NOMO-1 treated with DMSO at 0.1 percent for 48 hours (cell line): ENCODE measurements around the gene OGFOD3.
"Not testable (repeated sequence)": the region's sequence is repeated elsewhere in the genome, so short reads cannot be mapped to it uniquely, and the experiment has no call there.

Experiments used
- DNase-seq: peaks from one replicate; lab custom pipeline; 2025; ENCODE audit not compliant: unreplicated experiment; lab: John Stamatoyannopoulos, UW

The OGFOD3 gene

DNA sequence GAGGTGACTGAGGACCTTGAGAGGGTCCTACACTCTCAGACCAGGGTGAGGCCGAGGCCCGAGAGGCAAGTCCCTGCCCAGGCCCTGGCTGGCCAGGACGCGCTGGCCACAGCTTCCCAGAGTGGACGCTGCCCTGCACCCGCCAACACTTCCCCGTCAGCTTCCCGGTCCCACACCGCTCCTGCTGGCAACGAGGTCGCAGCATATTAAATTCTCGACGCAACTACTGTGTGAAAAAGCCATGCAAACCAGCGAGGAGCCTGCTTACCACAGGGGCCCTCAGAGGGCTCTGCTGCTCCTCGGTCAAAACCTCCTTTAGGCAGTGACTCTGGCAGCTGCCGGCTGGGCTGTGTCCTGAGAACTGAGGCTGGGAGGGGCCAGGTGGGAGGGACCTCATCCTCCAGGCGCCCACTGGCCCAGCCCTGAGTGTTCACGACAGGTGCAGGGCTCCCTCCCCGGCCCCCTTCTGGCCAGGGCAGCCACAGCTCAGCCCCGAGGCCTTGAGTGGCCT lies 61.5 kb downstream of the OGFOD3 start:
- no peak for DNase-seq

DNA sequence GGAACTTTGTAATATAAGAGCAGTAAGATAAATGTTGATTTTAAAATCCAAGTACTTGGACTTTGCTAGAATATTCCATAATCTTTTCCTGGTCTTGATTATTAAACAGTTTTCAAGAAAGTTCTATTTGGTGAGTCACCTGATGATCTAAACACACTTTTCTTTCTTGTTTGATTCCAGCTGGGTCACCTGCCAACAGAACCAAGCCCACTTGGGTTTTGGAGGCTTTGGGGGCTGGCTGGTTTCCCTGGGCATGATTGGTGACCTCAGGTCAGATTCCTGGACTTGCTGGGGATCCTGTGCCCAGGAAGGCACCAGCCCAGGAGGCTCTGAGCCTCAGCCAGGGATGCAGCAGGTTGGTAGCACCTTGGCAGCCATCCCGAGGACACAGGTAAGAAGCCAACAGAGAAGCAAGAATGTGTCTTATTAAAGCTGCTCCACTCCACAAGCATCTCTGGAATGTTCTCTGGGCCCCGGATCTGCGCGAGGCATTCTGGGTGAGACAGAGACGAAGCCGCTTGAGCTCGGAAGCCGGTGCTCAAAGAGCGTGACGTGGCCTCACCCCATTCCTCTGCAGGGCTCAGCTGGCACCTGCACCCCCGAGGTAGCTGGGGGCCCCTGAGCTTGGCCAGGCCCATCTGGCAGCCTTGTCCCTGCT lies 62.5 kb downstream of the OGFOD3 start:
- DNase-seq = no peak

DNA sequence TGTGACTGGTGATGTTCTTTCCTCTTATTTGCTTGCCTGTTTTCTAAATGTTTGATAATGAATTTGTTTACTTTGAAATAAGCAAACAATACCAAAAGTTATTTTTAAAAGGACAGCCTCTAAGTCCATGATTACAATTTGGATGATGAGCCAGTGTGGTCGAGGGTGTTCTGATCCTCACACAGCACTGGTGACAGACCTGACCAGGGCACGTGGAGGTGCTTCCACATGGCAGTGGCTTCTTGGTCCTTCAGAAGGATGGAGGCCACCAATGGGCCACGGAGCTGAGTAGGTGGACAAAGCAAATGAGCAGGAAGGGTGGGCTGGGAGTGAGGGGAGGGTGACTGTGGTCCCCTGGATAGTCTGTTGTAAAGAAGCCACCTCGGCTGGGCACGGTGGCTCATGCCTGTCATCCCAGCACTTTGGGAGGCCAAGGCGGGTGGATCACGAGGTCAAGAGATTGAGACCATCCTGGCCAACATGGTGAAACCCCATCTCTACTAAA lies 63.5 kb downstream of the OGFOD3 start:
- DNase-seq = no peak

GRCh38 chr17:82353484-82353883 lies 64.9 kb downstream of the OGFOD3 start:
- DNase-seq = no peak

GRCh38 chr17:82351713-82352488 lies 66.5 kb downstream of the OGFOD3 start:
- DNase-seq = peak; percentile 69

DNA sequence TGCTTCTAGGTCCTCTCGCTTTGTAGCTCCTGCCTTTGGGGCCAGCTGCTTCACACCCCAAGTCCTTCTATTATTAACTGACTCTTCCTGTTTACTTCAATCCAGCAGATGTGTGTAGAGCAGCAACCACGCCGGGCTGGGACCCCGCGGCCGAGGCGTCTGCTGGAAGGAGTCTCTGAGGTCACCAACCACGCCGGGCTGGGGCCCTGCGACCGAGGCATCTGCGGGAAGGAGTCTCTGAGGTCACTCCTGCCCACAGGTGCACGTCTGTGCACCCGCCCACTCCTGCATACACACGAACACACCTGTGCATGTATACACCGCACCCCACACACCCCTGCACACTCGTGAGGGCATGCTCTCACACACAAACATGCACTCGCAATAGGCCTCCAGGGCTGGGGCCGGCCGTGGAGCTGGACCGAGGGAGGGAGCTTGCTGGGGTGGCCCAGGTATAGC lies 67.1 kb downstream of the OGFOD3 start:
- no peak for DNase-seq

- DNase-seq = peak; percentile 32
Measured at GRCh38 chr17:82350182-82351030, 68.0 kb downstream of the OGFOD3 start.

DNA sequence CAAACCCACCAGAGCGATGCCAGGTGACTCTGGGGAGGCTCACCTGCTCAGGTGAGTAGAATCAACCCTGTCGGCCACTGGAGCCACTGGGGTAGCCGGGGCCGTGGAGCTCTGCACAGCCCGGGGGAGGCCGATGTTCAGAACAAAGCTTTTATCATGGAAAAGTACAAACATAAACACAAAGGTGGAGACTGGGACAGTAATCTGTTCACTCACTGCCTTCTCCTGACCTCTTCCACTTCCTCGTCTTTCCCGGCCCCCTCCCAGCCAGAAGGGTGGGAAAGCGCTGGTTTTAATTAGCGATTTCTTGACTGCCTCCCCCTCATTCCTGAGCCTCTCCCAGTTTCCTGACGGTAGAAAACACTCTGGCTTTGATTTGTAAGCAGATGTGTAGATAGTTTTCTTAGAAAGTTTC lies 69.1 kb downstream of the OGFOD3 start:
- no peak for DNase-seq

DNA sequence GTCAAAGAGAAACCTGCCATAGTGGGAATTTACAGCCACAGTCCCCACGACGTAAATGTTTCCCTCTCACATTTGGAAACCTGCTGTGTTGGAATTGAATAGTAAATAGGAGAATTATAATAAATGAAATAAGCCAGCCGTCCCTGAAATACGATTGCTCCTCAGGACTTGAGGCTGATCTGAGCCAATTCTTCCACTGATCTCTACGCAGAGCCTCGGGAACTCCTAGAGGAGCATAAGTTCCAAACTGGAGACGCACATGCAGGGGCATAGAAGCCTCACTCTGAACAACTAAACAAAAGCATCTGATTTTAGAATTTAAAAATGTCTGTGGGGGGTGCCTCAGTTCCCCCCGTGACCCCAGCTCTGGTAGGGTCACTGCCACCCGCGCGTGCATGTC lies 69.5 kb downstream of the OGFOD3 start:
- DNase-seq = no peak

GRCh38 chr17:82348434-82348833 lies 70.0 kb downstream of the OGFOD3 start:
- DNase-seq = no peak

- DNase-seq = not testable (repeated sequence)
Measured at GRCh38 chr17:82347994-82348393, 70.4 kb downstream of the OGFOD3 start.

- DNase-seq = no peak
Measured at GRCh38 chr17:82346342-82347300, 71.8 kb downstream of the OGFOD3 start.

GRCh38 chr17:82345151-82345976 lies 73.0 kb downstream of the OGFOD3 start:
- DNase-seq = no peak

DNA sequence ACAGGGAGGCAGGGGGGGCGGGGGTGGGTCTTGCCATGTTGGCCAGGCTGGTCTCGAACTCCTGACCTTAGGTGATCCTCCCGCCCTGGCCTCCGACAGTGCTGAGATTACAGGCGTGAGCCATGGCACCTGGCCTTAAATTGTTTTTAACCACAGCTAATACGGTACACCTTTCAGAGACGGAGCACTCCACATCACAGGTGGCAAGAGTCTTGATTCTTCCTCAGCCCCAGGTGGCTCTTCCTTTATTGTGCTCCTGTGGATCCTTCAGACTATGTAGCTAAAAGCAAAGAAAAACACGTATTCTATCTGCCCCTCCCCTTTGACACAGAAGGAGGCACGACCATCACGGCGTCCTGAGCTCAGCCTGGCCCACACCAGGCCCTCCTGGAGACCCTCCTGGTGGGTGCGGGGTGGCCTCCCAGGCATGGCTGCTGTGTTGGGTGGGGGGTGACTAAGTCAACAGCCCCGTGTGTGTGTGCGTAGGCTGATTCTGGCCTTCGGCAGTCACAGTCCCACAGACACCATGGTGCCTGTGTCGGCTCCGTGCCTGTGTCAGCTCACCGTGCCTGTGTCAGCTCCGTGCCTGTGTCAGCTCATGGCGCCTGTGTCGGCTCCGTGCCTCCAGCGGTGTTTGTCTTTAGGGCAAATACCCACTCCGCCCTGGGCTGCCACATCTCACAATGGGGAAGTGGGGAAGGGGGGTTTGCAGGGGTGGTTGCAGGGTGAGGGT lies 74.0 kb downstream of the OGFOD3 start:
- no peak for DNase-seq

GRCh38 chr17:82343560-82343959 lies 74.8 kb downstream of the OGFOD3 start:
- DNase-seq = no peak

GRCh38 chr17:82342361-82343079 lies 75.9 kb downstream of the OGFOD3 start:
- DNase-seq = no peak

DNA sequence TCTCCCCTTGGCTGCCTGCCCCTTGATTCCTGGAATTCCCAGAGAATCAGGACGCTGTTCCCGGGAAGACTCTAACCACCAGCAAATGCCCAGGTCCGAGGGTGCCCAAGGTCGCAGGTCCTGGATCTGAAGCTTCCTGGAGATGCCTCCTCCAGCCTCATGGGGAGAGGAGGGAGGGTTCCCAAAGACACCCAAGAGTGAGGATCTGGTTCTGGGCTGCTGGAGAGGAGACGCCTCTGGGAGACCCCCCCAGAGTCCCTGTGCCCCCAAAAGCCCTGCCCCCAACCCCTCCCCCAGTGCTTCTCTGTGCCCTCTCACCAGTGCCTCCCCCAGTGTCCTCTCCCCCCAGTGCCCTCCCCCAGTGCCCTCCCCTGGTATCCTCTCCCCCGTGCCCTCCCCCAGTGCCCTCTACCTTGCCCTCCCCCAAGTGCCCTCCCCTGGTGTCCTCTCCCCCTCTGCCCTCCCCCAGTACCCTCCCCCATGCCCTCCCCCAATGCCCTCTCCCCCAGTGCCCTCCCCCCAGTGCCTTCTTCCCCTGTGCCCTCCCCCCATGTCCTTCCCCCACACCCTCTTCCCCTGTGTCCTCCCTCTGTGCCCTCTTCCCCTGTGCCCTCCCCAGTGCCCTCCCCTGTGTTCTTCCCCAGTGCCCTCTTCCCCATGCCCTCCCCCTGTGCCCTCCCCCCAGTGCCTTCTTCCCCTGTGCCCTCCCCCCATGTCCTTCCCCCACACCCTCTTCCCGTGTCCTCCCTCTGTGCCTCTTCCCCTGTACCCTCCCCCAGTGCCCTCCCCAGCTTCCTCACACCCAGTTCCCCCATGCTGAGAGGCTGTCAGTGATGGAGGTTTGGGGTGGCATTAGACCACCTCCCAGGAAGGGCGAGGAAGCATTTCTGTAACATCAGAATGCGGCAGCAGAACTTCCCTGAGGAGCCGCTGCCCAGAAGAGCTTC lies 78.5 kb downstream of the OGFOD3 start:
- no peak for DNase-seq
